GM12878 (cell line): ENCODE measurements around the gene CXCL12. TPM values are rescaled to one million over a fixed set of nuclear protein-coding genes. Genes with fewer than 3 reads are reported as not detected.

Experiments used
- ATAC-seq: fragments of 200-7000 bp; cut with Tn5 transposase; 3 replicates; pipeline ENCODE4 v1.9.1; 2020; ENCODE audit warnings: mild to moderate bottlenecking, moderate library complexity
- BruUV-seq: library from RNA; stranded (reverse); fragments of 400-500 nt; replicated peaks from 2 replicates; lab custom pipeline; 2021; lab: Mats Ljungman, UMichigan
- CTCF ChIA-PET: fragments of 300-600 bp; sonication (Branson Sonifier 250); formaldehyde crosslinking; extraction: SDS; loops from one replicate; lab custom pipeline; 2021; ENCODE audit warnings: inconsistent platforms; lab: Yijun Ruan, JAX
- POLR2A ChIA-PET: fragments of 350-600 bp; formaldehyde crosslinking; extraction: SDS; loops from one replicate; lab custom pipeline; 2021; ENCODE audit warnings: inconsistent platforms; lab: Charles Lee
- RAD21 ChIA-PET: fragments of 300-600 bp; sonication (Branson Sonifier 250); formaldehyde crosslinking; loops from one replicate; lab custom pipeline; 2023; ENCODE audit warnings: antibody characterized with exemption; ENCODE audit not compliant: unreplicated experiment; lab: Charles Lee
- SMC1A ChIA-PET: fragments of 300-600 bp; sonication (Branson Sonifier 250); formaldehyde crosslinking; loops from one replicate; lab custom pipeline; 2023; ENCODE audit not compliant: unreplicated experiment, uncharacterized antibody; lab: Charles Lee
- DNase-seq: peaks from one replicate; pipeline ENCODE4 v3.0.0-alpha.2; 2011; ENCODE audit warnings: low read depth, low spot score
- FAIRE-seq: peaks from 3 replicates; lab custom pipeline; 2011; peaks lifted over from hg19 to GRCh38; lab: Jason Lieb, UNC
- H2AFZ ChIP-seq: 2 replicates; pipeline ENCODE4 v1.6.0; 2011; ENCODE audit warnings: low read depth, low read length, control low read depth; ENCODE audit not compliant: control insufficient read depth
- H3K27ac ChIP-seq: 2 replicates; pipeline ENCODE4 v1.5.1; 2011; ENCODE audit warnings: control low read depth; ENCODE audit not compliant: control insufficient read depth, insufficient read depth
- H3K27me3 ChIP-seq, 2 experiments: replicated peaks in 1 of 2; 2 replicates each; pipeline versions ENCODE4 v1.6.0 to v1.6.1; 2011; ENCODE audit warnings: low read length in 1 of 2; ENCODE audit not compliant: control insufficient read depth in 2 of 2, insufficient read depth in 2 of 2
- H3K36me3 ChIP-seq, 2 experiments: 2 replicates each; pipeline ENCODE4 v1.5.1; 2011; ENCODE audit warnings: low read length in 1 of 2; ENCODE audit not compliant: control insufficient read depth in 2 of 2, insufficient read depth in 2 of 2
- H3K4me1 ChIP-seq: 2 replicates; pipeline ENCODE4 v1.6.1; 2011; ENCODE audit warnings: mild to moderate bottlenecking, low read length, moderate library complexity, mixed read lengths; ENCODE audit not compliant: control insufficient read depth, insufficient read depth
- H3K4me2 ChIP-seq: 2 replicates; pipeline ENCODE4 v1.6.0; 2011; ENCODE audit warnings: control low read depth; ENCODE audit not compliant: control insufficient read depth, insufficient read depth
- H3K4me3 ChIP-seq: fragments of 200-600 bp; sonication (generic); 2 replicates; pipeline ENCODE4 v1.5.1; 2016
- H3K79me2 ChIP-seq: 2 replicates; pipeline ENCODE4 v1.6.0; 2011; ENCODE audit warnings: low read length; ENCODE audit not compliant: control insufficient read depth, insufficient read depth
- H3K9ac ChIP-seq: 2 replicates; pipeline ENCODE4 v1.8.0; 2011; ENCODE audit warnings: low read length, control low read depth, mixed read lengths; ENCODE audit not compliant: control insufficient read depth, insufficient read depth
- H3K9me3 ChIP-seq: replicated peaks from 3 replicates; pipeline ENCODE4 v1.5.1; 2011; ENCODE audit warnings: mild to moderate bottlenecking, low read length; ENCODE audit not compliant: control insufficient read depth, insufficient read depth
- H4K20me1 ChIP-seq: 2 replicates; pipeline ENCODE4 v1.6.0; 2011; ENCODE audit not compliant: control insufficient read depth, insufficient read depth
- BMI1 ChIP-seq: fragments of 450-650 bp; IDR thresholded peaks from 2 replicates; pipeline ENCODE4 v1.6.1; 2016; ENCODE audit warnings: mild to moderate bottlenecking, moderate library complexity, borderline replicate concordance
- CBX3 ChIP-seq: fragments of 200-600 bp; sonication (generic); IDR thresholded peaks from 2 replicates; pipeline ENCODE4 v1.6.1; 2016; ENCODE audit warnings: low read depth, borderline replicate concordance
- CREB1 ChIP-seq: IDR thresholded peaks from 2 replicates; pipeline ENCODE4 v1.6.1; 2012; ENCODE audit warnings: low read depth, mild to moderate bottlenecking, inconsistent platforms
- EED ChIP-seq: sonication (generic); IDR thresholded peaks from 2 replicates; pipeline ENCODE4 v1.6.1; 2016; ENCODE audit warnings: antibody characterized with exemption, low read depth
- EZH2 ChIP-seq: IDR thresholded peaks from 2 replicates; pipeline ENCODE4 v1.6.1; 2012; ENCODE audit warnings: low read depth, mild to moderate bottlenecking, control low read depth, inconsistent platforms, low read length, borderline replicate concordance; ENCODE audit not compliant: control insufficient read depth
- FOXM1 ChIP-seq: IDR thresholded peaks from 2 replicates; pipeline ENCODE4 v1.6.1; 2012; ENCODE audit warnings: low read depth, mild to moderate bottlenecking, inconsistent platforms, low read length, moderate library complexity
- IRF5 ChIP-seq: fragments of 450-650 bp; IDR thresholded peaks from 2 replicates; pipeline ENCODE4 v1.6.1; 2017; ENCODE audit warnings: borderline replicate concordance
- KAT2A ChIP-seq: conservative IDR thresholded peaks from 2 replicates; pipeline ENCODE4 v1.6.1; 2011; ENCODE audit warnings: low read depth, low read length; ENCODE audit not compliant: control insufficient read depth
- NR2C2 ChIP-seq: IDR thresholded peaks from 2 replicates; pipeline ENCODE4 v1.6.1; 2011; ENCODE audit warnings: borderline replicate concordance, low read depth; ENCODE audit not compliant: control insufficient read depth, insufficient read length
- SPI1 ChIP-seq: IDR thresholded peaks from 2 replicates; pipeline ENCODE4 v1.6.1; 2011; ENCODE audit warnings: low read depth, mild to moderate bottlenecking, low read length, moderate library complexity, borderline replicate concordance; ENCODE audit not compliant: insufficient read depth
- TCF3 ChIP-seq: IDR thresholded peaks from 2 replicates; pipeline ENCODE4 v1.6.1; 2012; ENCODE audit warnings: low read depth, mild to moderate bottlenecking, low read length, borderline replicate concordance; ENCODE audit not compliant: insufficient read depth
- WRNIP1 ChIP-seq: IDR thresholded peaks from 2 replicates; pipeline ENCODE4 v1.6.1; 2011; ENCODE audit warnings: low read depth, low read length, improper control_type of control experiment, borderline replicate concordance
- ZBTB11 ChIP-seq: fragments of 450-650 bp; formaldehyde crosslinking; IDR thresholded peaks from 2 replicates; pipeline ENCODE4 v1.5.0; 2022; ENCODE audit warnings: mild to moderate bottlenecking, missing genetic modification characterization
- ZBTB4 ChIP-seq: fragments of 450-650 bp; formaldehyde crosslinking; IDR thresholded peaks from 2 replicates; pipeline ENCODE4 v1.4.0; 2022; ENCODE audit warnings: mild to moderate bottlenecking, moderate library complexity
- WGBS: methylation state at CpG from one replicate; pipeline ENCODE4 v1.1.6; 2016; ENCODE audit warnings: low lambda C conversion rate; ENCODE audit not compliant: insufficient replicate concordance, insufficient coverage; ENCODE audit errors: missing lambda C conversion rate; 5-methylcytosine and 5-hydroxymethylcytosine counted together
- in situ Hi-C: fragments of 300-500 bp; cut with MboI; formaldehyde crosslinking; loops from 9 replicates; pipeline ENCODE4 v1.14.3; 2018; ENCODE audit warnings: mixed read lengths
- intact Hi-C: fragments of 100-400 bp; cut with micrococcal nuclease; formaldehyde crosslinking; loops from one replicate; pipeline ENCODE4 v1.14.2; 2022; ENCODE audit not compliant: unreplicated experiment
- polyA plus RNA-seq, 11 experiments: library from polyadenylated mRNA; depleted of rRNA in 4 of 11; unstranded in 6 of 11; stranded (reverse) in 5 of 11; fragments of >200 nt; fragmentation: Nextera tagmentation in 4 of 11; fragmentation: Illumina TruSeq in 1 of 11; extraction: Ambion mirVana in 4 of 11; extraction: Trizol in 1 of 11; gene quantifications; 1 replicate in 1 of 11; 2 replicates in 10 of 11; pipeline versions ENCODE4 v1.2.1 to v1.2.3, GENCODE V29; 2011 to 2016; ENCODE audit warnings: inconsistent platforms in 2 of 11, missing spikeins in 2 of 11, low read depth in 1 of 11
- total RNA-seq, 4 experiments: library from RNA; depleted of rRNA in 3 of 4; stranded (reverse); fragments of >200 nt in 3 of 4; fragmentation: Illumina TruSeq in 1 of 4; extraction: Trizol in 1 of 4; gene quantifications; 2 replicates each; pipeline versions ENCODE4 v1.2.1 to v1.2.3, GENCODE V29; 2013 to 2021

The CXCL12 gene
- total and polyA plus RNA-seq, 10 of the 15 experiments (the other 5 are each of a cell fraction or from before 2014, with no cell fraction given), result 0.03 to 4.5 (median 0.53) TPM

GRCh38 chr10:44394696-44395381, 9.9 kb upstream of the CXCL12 start:
- in situ Hi-C loops, result loop anchor here (25.0 kb wide), 1 partner anchor 467 kb away; no protein-coding TSS in a partner anchor
- no peak for FAIRE-seq
- 13% methylated on average over 4 of the region's 4 CpGs for WGBS
- TF ChIP-seq SPI1 (no peak), CBX3 (no peak), NR2C2 (no peak), EED (no peak), BMI1 (no peak), CREB1 (no peak), ZBTB4 (CRISPR knock-in tag) (no peak), IRF5 (no peak), TCF3 (no peak), FOXM1 (no peak), ZBTB11 (CRISPR knock-in tag) (no peak), KAT2A (no peak), EZH2 (no peak), WRNIP1 (no peak)

More at GRCh38 chr10:44394696-44395381, 9.9 kb upstream of the CXCL12 start:
- H3K79me2 ChIP-seq, result no peaks in the 10 kb centered on the region
- CTCF ChIA-PET, result interaction anchor here (1.1 kb wide), 1 partner anchor 24 kb away, joined by 4 read pairs; no protein-coding TSS in a partner anchor
- POLR2A ChIA-PET, result no interaction called here
- intact Hi-C loops, result loop anchor here (10.0 kb wide), 1 partner anchor 460 kb away; no protein-coding TSS in a partner anchor
- H3K27ac ChIP-seq, result no peak overlapping the region
- DNase-seq (no peak), ATAC-seq (no peak)
- H3K4me1 ChIP-seq, result no peaks in the 10 kb centered on the region
- H3K4me2 ChIP-seq, result no peak overlapping the region
- RAD21 ChIA-PET, result no interaction called here
- no peaks in the 10 kb centered on the region for H4K20me1 ChIP-seq
- H3K36me3 ChIP-seq, result no peaks in the 10 kb centered on the region
- no TSS peak for BruUV-seq
- no peaks in the 10 kb centered on the region; a peak in 2 of 4 replicates for H3K27me3 ChIP-seq
- no peaks in the 10 kb centered on the region for H3K9me3 ChIP-seq
- SMC1A ChIA-PET, result no interaction called here
- H3K9ac ChIP-seq, result no peak overlapping the region
- no peak overlapping the region for H2AFZ ChIP-seq
- no peak overlapping the region for H3K4me3 ChIP-seq
